Caco-2 (cell line): ENCODE data around the gene LPIN1. TPM values are rescaled to one million over a fixed set of nuclear protein-coding genes. Genes with fewer than 3 reads are reported as not detected.

Experiments
- BruUV-seq: library from RNA; stranded (reverse); fragments of 400-500 nt; replicated peaks from 2 replicates; lab custom pipeline; 2021; lab: Mats Ljungman, UMichigan
- CTCF ChIA-PET: fragments of 300-600 bp; sonication (Branson Sonifier 250); formaldehyde crosslinking; loops from one replicate; lab custom pipeline; 2022; ENCODE audit warnings: antibody characterized with exemption; lab: Charles Lee
- POLR2A ChIA-PET: fragments of 300-600 bp; sonication (Branson Sonifier 250); formaldehyde crosslinking; loops from one replicate; lab custom pipeline; 2022; ENCODE audit warnings: antibody characterized with exemption; lab: Charles Lee
- DNase-seq, 2 experiments: peaks; one replicate each; pipeline versions ENCODE4 v3.0.0 to v3.0.0-alpha.2; 2020 to 2022
- H3K27me3 ChIP-seq: replicated peaks from 2 replicates; pipeline ENCODE4 v1.6.0; 2011; ENCODE audit warnings: low read length; ENCODE audit not compliant: control insufficient read depth, insufficient read depth
- H3K36me3 ChIP-seq: 2 replicates; pipeline ENCODE4 v1.5.1; 2011; ENCODE audit warnings: low read length; ENCODE audit not compliant: control insufficient read depth, insufficient read depth
- H3K4me1 ChIP-seq: fragments of 250-450 bp; sonication (Bioruptor Pico); 2 replicates; pipeline ENCODE4 v1.5.1; 2020; ENCODE audit warnings: mild to moderate bottlenecking
- H3K4me3 ChIP-seq: 2 replicates; pipeline ENCODE4 v1.5.1; 2011; ENCODE audit warnings: low read depth, mild to moderate bottlenecking, control low read depth, low read length
- H3K9me3 ChIP-seq: fragments of 250-450 bp; sonication (Bioruptor Pico); 2 replicates; pipeline ENCODE4 v1.5.1; 2020; ENCODE audit warnings: mild to moderate bottlenecking, moderate library complexity
- H3K27ac Mint-ChIP-seq: one replicate; pipeline ENCODE4 v1.8.0; 2022; ENCODE audit warnings: mixed read lengths; ENCODE audit not compliant: unreplicated experiment
- H3K27me3 Mint-ChIP-seq: one replicate; pipeline ENCODE4 v1.8.0; 2022; ENCODE audit warnings: mixed read lengths; ENCODE audit not compliant: insufficient read depth, unreplicated experiment
- H3K36me3 Mint-ChIP-seq: one replicate; pipeline ENCODE4 v1.8.0; 2022; ENCODE audit warnings: mild to moderate bottlenecking, mixed read lengths; ENCODE audit not compliant: insufficient read depth, unreplicated experiment
- H3K4me1 Mint-ChIP-seq: one replicate; pipeline ENCODE4 v1.8.0; 2022; ENCODE audit warnings: low read depth, mixed read lengths; ENCODE audit not compliant: unreplicated experiment
- H3K4me3 Mint-ChIP-seq: one replicate; pipeline ENCODE4 v1.8.0; 2022; ENCODE audit warnings: mild to moderate bottlenecking, moderate library complexity, mixed read lengths; ENCODE audit not compliant: unreplicated experiment
- H3K9me3 Mint-ChIP-seq: one replicate; pipeline ENCODE4 v1.8.0; 2022; ENCODE audit warnings: mixed read lengths; ENCODE audit not compliant: unreplicated experiment
- intact Hi-C: fragments of 100-400 bp; cut with micrococcal nuclease; formaldehyde crosslinking; loops from one replicate; pipeline ENCODE4 v1.10.0; 2022; ENCODE audit not compliant: unreplicated experiment
- microRNA-seq: library from miRNA; unstranded; fragments of <30 nt; microRNA quantifications from one replicate; pipeline ENCODE4 v1.2.0, GENCODE V29; 2022
- total RNA-seq: library from RNA; stranded (reverse); gene quantifications from 2 replicates; pipeline ENCODE4 v1.2.3, GENCODE V29; 2022
- TF ChIP-seq, protein P1 (sequence below), 2 experiments: fragments of 200-600 bp in 1 of 2; IDR thresholded peaks; 1 replicate in 1 of 2; 2 replicates in 1 of 2; pipeline versions ENCODE4 v1.5.1 to v1.8.0; 2011 to 2022; ENCODE audit warnings: antibody characterized with exemption in 1 of 2, control low read depth in 1 of 2, inconsistent platforms in 1 of 2, low read depth in 1 of 2, low read length in 1 of 2, mild to moderate bottlenecking in 1 of 2, moderate library complexity in 1 of 2; ENCODE audit not compliant: insufficient read depth in 1 of 2, severe bottlenecking in 1 of 2, unreplicated experiment in 1 of 2

LPIN1 gene
- total RNA-seq, 1 experiment from 2014 or later, result 12.5 TPM

DNA sequence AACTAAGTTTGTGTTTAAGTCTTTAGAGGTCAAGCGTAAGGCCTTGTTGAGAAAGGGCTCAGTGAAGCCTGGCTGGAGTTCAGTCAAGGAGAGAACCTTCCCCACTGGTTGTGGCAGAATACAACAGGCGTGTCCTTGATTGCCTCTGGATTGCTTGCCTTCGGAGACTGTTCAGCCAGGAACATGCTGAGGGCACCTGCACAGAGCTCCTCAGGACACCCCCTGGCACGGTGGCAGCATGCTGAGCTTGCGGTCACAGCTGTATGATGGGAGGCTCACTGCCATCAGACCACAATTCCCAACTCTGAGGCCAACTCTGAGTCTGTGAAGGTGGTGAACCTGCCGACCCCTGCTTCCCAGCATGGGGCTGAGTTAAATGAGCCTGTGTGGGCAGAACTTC, 130.0 kb downstream of the LPIN1 start:
- TF ChIP-seq, protein P1, sequence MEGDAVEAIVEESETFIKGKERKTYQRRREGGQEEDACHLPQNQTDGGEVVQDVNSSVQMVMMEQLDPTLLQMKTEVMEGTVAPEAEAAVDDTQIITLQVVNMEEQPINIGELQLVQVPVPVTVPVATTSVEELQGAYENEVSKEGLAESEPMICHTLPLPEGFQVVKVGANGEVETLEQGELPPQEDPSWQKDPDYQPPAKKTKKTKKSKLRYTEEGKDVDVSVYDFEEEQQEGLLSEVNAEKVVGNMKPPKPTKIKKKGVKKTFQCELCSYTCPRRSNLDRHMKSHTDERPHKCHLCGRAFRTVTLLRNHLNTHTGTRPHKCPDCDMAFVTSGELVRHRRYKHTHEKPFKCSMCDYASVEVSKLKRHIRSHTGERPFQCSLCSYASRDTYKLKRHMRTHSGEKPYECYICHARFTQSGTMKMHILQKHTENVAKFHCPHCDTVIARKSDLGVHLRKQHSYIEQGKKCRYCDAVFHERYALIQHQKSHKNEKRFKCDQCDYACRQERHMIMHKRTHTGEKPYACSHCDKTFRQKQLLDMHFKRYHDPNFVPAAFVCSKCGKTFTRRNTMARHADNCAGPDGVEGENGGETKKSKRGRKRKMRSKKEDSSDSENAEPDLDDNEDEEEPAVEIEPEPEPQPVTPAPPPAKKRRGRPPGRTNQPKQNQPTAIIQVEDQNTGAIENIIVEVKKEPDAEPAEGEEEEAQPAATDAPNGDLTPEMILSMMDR (IDR thresholded peaks at IDR 0.05; ENCODE audit: insufficient read depth in 1 of 2, low read depth in 1 of 2, low read length in 1 of 2, severe bottlenecking in 1 of 2, unreplicated experiment in 1 of 2), result no peak
- no peaks in the 10 kb centered on the region for H3K4me1 Mint-ChIP-seq
- Histone ChIP-seq H3K4me1 (no peaks in the 10 kb centered on the region), H3K4me3 (no peak overlapping the region), H3K36me3 (no peaks in the 10 kb centered on the region), H3K27me3 (no peaks in the 10 kb centered on the region), H3K9me3 (no peaks in the 10 kb centered on the region)
- ChIA-PET POLR2A (no interaction called here), CTCF (no interaction called here)
- intact Hi-C loops, result no loop called here
- no peak overlapping the region for H3K27ac Mint-ChIP-seq
- no peak for DNase-seq
- H3K27me3 Mint-ChIP-seq, result peaks cover 22% of the 10 kb centered on the region
- H3K4me3 Mint-ChIP-seq, result no peak overlapping the region
- no peaks in the 10 kb centered on the region for H3K36me3 Mint-ChIP-seq
- no TSS peak for BruUV-seq
- H3K9me3 Mint-ChIP-seq, result peaks cover 13% of the 10 kb centered on the region

GRCh38 chr2:11876889-11877288, 130.5 kb downstream of the LPIN1 start:
- intact Hi-C loops, result no loop called here
- POLR2A ChIA-PET, result no interaction called here
- Histone ChIP-seq H3K4me3 (no peak overlapping the region), H3K4me1 (no peaks in the 10 kb centered on the region), H3K36me3 (no peaks in the 10 kb centered on the region), H3K27me3 (no peaks in the 10 kb centered on the region), H3K9me3 (no peaks in the 10 kb centered on the region)
- Mint-ChIP-seq H3K27ac (no peak overlapping the region), H3K4me1 (no peaks in the 10 kb centered on the region), H3K27me3 (peaks cover 22% of the 10 kb centered on the region), H3K36me3 (no peaks in the 10 kb centered on the region), H3K9me3 (peaks cover 13% of the 10 kb centered on the region), H3K4me3 (no peak overlapping the region)
- TF ChIP-seq, protein P1 (IDR thresholded peaks at IDR 0.05; ENCODE audit: insufficient read depth in 1 of 2, low read depth in 1 of 2, low read length in 1 of 2, severe bottlenecking in 1 of 2, unreplicated experiment in 1 of 2), result no peak
- BruUV-seq, result no TSS peak
- CTCF ChIA-PET, result no interaction called here
- DNase-seq, result no peak

Small RNA genes lying within 50 kb of the gene (microRNA-seq; reads per million reads assigned to microRNA genes)
- not detected for gene MIR4262
- not detected for gene MIR548S

Other genes with a start within 250 kb of the LPIN1 start
- 2.2 and 2.4 TPM in 2 replicates for gene GREB1, start 212.6 kb upstream of the LPIN1 start, total RNA-seq
- not detected in 2 replicates for gene NTSR2, start 76.4 kb upstream of the LPIN1 start, total RNA-seq